Lower lobe of right lung (tissue), 2 donors: ENCODE measurements around the gene GRIN1. TPM values are rescaled to one million over a fixed set of nuclear protein-coding genes. Genes with fewer than 3 reads are reported as not detected.

ENCODE experiments used
- ATAC-seq, 2 donors: fragments of 200-7000 bp; cut with Tn5 transposase; one replicate each; pipeline ENCODE4 v1.9.1; 2020 to 2022; ENCODE audit warnings: mild to moderate bottlenecking in 2 of 2, moderate library complexity in 2 of 2
- DNase-seq: peaks from one replicate; pipeline ENCODE4 v3.0.0-alpha.2; 2020
- H3K27ac ChIP-seq: fragments of 200-600 bp; one replicate; pipeline ENCODE4 v1.8.0; 2022
- H3K27me3 ChIP-seq: fragments of 200-600 bp; one replicate; pipeline ENCODE4 v1.8.0; 2022; ENCODE audit warnings: low read depth
- H3K36me3 ChIP-seq: fragments of 200-600 bp; one replicate; pipeline ENCODE4 v1.8.0; 2022; ENCODE audit warnings: mild to moderate bottlenecking
- H3K4me1 ChIP-seq: fragments of 200-600 bp; one replicate; pipeline ENCODE4 v1.8.0; 2022
- H3K4me3 ChIP-seq: fragments of 200-600 bp; one replicate; pipeline ENCODE4 v1.8.0; 2022; ENCODE audit warnings: mild to moderate bottlenecking
- H3K9me3 ChIP-seq: fragments of 200-600 bp; one replicate; pipeline ENCODE4 v1.8.0; 2022
- intact Hi-C: fragments of 100-400 bp; cut with DNase I; formaldehyde crosslinking; loops from one replicate; pipeline ENCODE4 v1.11.0; 2022
- total RNA-seq: library from RNA; stranded (reverse); fragmentation: NEBNext Ultra II Directional; extraction: Animal tissue kit (Norgen Biotek cat#: 25700); gene quantifications from one replicate; pipeline ENCODE4 v1.2.1, GENCODE V29; 2021
- TF ChIP-seq, protein P1 (sequence below): fragments of 200-600 bp; IDR thresholded peaks from one replicate; pipeline ENCODE4 v1.8.0; 2022; ENCODE audit warnings: antibody characterized with exemption, mild to moderate bottlenecking
- donor health status: DM: no; HTN: yes; CAD: no; lungs with severe emphysema.

Gene GRIN1
- total RNA-seq, 1 donor from 2014 or later, result 0.92 TPM

DNA sequence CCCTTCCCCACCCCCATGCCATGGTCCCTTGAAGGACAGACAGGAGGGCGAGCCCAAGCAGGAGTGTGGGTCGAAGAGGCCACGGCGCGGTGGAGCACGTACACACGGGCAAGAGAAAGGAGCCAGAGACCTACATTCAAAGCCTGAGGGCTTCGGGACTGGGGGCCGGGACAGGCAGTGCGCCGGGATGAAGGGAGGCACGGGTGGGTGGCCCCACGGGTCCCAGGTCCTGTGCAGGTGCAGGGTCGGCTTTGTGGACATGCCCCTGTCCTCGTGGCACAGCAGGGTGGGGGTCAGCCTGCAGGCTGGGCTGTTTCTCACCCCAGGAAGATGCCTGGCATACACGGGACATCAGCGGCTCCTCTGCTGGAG, 21.1 kb downstream of the GRIN1 start:
- H3K9me3 ChIP-seq, result no peaks in the 10 kb centered on the region
- peaks cover 96% of the 10 kb centered on the region for H3K27me3 ChIP-seq
- no peak overlapping the region for H3K4me3 ChIP-seq
- DNase-seq, result no peak
- no peak for ATAC-seq
- no peak overlapping the region for H3K27ac ChIP-seq
- no peaks in the 10 kb centered on the region for H3K36me3 ChIP-seq
- intact Hi-C loops, result no loop called here
- TF ChIP-seq, protein P1, sequence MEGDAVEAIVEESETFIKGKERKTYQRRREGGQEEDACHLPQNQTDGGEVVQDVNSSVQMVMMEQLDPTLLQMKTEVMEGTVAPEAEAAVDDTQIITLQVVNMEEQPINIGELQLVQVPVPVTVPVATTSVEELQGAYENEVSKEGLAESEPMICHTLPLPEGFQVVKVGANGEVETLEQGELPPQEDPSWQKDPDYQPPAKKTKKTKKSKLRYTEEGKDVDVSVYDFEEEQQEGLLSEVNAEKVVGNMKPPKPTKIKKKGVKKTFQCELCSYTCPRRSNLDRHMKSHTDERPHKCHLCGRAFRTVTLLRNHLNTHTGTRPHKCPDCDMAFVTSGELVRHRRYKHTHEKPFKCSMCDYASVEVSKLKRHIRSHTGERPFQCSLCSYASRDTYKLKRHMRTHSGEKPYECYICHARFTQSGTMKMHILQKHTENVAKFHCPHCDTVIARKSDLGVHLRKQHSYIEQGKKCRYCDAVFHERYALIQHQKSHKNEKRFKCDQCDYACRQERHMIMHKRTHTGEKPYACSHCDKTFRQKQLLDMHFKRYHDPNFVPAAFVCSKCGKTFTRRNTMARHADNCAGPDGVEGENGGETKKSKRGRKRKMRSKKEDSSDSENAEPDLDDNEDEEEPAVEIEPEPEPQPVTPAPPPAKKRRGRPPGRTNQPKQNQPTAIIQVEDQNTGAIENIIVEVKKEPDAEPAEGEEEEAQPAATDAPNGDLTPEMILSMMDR, result no peak
- H3K4me1 ChIP-seq, result peaks cover 24% of the 10 kb centered on the region

GRCh38 chr9:137160716-137161557, 22.0 kb downstream of the GRIN1 start:
- H3K27me3 ChIP-seq, result peaks cover 98% of the 10 kb centered on the region
- H3K27ac ChIP-seq, result no peak overlapping the region
- intact Hi-C loops, result no loop called here
- TF ChIP-seq, protein P1, result no peak
- H3K9me3 ChIP-seq, result no peaks in the 10 kb centered on the region
- H3K4me3 ChIP-seq, result no peak overlapping the region
- peaks cover 24% of the 10 kb centered on the region for H3K4me1 ChIP-seq
- ATAC-seq (no peak), DNase-seq (no peak)
- no peaks in the 10 kb centered on the region for H3K36me3 ChIP-seq

GRCh38 chr9:137161558-137162486, 22.9 kb downstream of the GRIN1 start:
- DNase-seq (no peak), ATAC-seq (peak in 1 of 2 donors; percentile 2)
- H3K4me3 ChIP-seq, result no peak overlapping the region
- TF ChIP-seq, protein P1, result no peak
- H3K27me3 ChIP-seq, result peaks cover 98% of the 10 kb centered on the region
- intact Hi-C loops, result no loop called here
- peaks cover 20% of the 10 kb centered on the region for H3K4me1 ChIP-seq
- no peaks in the 10 kb centered on the region for H3K9me3 ChIP-seq
- no peak overlapping the region for H3K27ac ChIP-seq
- H3K36me3 ChIP-seq, result no peaks in the 10 kb centered on the region

DNA sequence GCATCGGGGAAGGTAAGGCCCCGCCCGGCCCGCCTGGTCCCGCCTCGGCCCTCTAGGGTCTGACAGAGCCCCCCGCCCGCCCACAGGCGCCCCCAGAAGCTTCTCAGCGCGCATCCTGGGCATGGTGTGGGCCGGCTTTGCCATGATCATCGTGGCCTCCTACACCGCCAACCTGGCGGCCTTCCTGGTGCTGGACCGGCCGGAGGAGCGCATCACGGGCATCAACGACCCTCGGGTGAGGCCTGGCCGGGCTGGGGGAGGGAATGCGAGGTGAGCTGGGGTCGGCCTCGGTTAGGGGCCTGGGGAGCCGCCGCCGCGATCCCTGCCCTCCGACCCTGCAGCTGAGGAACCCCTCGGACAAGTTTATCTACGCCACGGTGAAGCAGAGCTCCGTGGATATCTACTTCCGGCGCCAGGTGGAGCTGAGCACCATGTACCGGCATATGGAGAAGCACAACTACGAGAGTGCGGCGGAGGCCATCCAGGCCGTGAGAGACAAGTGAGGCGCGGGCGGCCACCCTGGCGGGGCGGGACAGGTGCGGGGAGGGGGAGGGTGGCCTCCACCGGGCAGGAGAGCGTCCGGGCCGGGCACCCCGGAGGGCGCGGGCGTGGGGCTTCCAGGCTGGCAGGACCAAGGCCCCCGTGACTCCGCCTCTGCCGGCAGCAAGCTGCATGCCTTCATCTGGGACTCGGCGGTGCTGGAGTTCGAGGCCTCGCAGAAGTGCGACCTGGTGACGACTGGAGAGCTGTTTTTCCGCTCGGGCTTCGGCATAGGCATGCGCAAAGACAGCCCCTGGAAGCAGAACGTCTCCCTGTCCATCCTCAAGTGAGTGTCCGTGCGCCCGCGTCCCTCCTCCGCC, 23.8 kb downstream of the GRIN1 start:
- no peak for DNase-seq
- H3K4me1 ChIP-seq, result peaks cover 22% of the 10 kb centered on the region
- ATAC-seq, result peak; percentile 34 to 76
- peaks cover 99% of the 10 kb centered on the region for H3K27me3 ChIP-seq
- intact Hi-C loops, result no loop called here
- H3K4me3 ChIP-seq, result peak overlapping the region; percentile 43
- H3K9me3 ChIP-seq, result no peaks in the 10 kb centered on the region
- no peak overlapping the region for H3K27ac ChIP-seq
- TF ChIP-seq, protein P1, result peak; percentile 14
- no peaks in the 10 kb centered on the region for H3K36me3 ChIP-seq

DNA sequence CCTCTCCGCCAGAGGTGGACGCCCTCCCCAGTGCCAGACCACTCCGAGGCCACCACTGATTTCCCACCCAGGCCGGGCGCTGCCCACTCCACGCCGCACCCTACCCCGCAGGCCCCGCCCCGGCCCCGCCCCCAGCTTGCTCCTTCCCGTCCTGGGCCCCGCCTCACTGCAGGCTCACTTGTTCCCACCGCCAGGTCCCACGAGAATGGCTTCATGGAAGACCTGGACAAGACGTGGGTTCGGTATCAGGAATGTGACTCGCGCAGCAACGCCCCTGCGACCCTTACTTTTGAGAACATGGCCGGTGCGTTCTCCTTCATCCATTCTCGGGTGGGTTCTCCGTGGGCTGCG, 24.4 kb downstream of the GRIN1 start:
- Histone ChIP-seq H3K9me3 (no peaks in the 10 kb centered on the region), H3K4me1 (peaks cover 28% of the 10 kb centered on the region), H3K27ac (no peak overlapping the region), H3K36me3 (no peaks in the 10 kb centered on the region), H3K4me3 (peak overlapping the region; percentile 43), H3K27me3 (peaks cover 99% of the 10 kb centered on the region)
- ATAC-seq, result peak; percentile 11 to 41
- intact Hi-C loops, result no loop called here
- no peak for DNase-seq
- TF ChIP-seq, protein P1, result no peak
